GM12801 (cell line): ENCODE measurements around the gene DBP.

Source experiments
- TF ChIP-seq, protein P1 (sequence below): IDR thresholded peaks from one replicate; pipeline ENCODE4 v1.5.1; 2011; ENCODE audit warnings: control low read depth; ENCODE audit not compliant: insufficient read length; ENCODE audit errors: extremely low read depth

DBP gene, protein sequence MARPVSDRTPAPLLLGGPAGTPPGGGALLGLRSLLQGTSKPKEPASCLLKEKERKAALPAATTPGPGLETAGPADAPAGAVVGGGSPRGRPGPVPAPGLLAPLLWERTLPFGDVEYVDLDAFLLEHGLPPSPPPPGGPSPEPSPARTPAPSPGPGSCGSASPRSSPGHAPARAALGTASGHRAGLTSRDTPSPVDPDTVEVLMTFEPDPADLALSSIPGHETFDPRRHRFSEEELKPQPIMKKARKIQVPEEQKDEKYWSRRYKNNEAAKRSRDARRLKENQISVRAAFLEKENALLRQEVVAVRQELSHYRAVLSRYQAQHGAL

DNA sequence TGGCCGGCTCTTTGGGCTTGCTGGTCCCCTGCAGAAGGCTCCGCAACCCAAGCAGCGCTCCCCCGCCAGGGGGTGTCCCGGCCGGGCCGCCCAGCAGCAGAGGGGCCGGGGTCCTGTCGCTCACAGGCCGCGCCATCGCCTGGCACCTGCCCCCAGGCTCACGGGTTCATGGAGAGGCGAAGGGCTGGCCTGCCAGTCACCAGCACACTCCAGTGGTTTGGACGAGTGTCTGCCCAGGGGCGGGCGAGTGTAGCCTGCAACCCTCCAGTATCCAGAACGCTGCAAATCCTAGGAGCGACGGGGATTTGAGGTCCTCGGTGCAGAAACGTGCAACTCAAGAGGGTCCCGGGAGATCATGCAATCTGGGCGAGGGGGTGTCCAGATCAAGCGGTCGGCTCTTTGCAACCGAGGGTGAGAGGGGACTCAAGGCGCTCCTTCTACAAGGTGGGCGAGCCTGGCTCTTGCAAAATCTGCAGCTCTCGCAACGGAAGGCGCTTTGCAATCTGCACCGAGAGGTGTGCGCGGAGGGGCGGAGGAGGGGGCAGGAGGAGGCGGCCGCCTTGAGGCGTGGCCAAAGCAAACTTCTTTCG is at the start of gene DBP:
DBP (minus strand) TSS at position 521 of the 590 bp plus-strand sequence; CDS start at position 136, 385 bp downstream.
- TF ChIP-seq, protein P1, sequence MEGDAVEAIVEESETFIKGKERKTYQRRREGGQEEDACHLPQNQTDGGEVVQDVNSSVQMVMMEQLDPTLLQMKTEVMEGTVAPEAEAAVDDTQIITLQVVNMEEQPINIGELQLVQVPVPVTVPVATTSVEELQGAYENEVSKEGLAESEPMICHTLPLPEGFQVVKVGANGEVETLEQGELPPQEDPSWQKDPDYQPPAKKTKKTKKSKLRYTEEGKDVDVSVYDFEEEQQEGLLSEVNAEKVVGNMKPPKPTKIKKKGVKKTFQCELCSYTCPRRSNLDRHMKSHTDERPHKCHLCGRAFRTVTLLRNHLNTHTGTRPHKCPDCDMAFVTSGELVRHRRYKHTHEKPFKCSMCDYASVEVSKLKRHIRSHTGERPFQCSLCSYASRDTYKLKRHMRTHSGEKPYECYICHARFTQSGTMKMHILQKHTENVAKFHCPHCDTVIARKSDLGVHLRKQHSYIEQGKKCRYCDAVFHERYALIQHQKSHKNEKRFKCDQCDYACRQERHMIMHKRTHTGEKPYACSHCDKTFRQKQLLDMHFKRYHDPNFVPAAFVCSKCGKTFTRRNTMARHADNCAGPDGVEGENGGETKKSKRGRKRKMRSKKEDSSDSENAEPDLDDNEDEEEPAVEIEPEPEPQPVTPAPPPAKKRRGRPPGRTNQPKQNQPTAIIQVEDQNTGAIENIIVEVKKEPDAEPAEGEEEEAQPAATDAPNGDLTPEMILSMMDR = no peak

DNA sequence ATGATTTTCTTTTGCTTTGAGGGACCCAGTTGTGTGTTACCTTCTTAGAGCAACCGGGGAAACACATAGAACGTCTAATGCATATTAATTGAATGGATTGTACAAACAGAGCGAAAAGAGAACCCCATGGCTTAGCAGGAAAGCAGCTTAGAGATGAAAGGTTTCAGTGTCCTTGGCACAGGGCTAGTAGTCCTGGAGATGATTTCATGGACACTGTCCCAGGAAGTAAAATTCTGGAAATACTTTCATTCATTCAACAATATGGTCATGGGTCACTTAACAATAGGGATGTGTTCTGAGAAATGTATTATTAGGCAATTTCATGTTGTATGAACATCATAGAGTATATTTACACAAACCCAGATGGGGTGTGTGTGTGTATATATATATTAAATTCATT is 48.9 kb upstream of the DBP start:
- TF ChIP-seq, protein P1 = no peak

DNA sequence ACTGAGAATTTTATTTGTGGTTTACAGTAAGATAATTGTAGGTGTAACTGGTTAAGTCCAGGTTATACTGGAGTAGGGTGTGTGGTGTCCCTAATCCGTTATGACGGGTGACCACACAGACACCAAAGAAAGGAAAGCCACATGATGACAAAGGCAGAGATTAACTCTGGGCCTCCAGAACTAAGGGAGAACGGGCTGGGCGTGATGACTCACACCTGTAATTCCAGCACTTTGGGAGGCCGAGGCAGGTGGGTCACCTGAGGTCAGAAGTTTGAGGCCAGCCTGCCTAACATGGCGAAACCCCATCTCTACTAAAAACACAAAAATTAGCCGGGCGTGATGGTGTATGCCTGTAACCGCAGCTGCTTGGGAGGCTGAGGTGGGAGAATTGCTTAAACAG is 48.4 kb upstream of the DBP start:
- TF ChIP-seq, protein P1 = no peak

DNA sequence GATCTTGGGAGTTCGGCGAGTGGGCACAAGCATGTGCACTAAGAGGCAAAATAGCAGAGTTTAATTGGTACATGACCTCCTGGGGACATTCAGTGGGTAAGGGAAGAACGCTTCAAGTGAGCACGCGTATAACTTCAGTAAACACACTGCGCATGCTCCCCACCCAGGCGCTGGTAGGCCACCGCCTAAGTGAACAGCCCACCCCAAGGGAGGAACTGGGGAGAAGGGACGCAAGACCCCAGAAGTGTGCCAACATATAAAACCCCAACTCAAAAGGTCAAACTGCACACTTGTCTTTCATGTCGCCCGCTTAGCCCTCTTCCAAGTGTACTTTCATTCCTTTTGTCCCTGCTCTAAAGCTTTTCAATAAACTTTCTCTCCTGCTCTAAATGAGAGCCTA is 46.2 kb upstream of the DBP start:
- TF ChIP-seq, protein P1 = no peak

DNA sequence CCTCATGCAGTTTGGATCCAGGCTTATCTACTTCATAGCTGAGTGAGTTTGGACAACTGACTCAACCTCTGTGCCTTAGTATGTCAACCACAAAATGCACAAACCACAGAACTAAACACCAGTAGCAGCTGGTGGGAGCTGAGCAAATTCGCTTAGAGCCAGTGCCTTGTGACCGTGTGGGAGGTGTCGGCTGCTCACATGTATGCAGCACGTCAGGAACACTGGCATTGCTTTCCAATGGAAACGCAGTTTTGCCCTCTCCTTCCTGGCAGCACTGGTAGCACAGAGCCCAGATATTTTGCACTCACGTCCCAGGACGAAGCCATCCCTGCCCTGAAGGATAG is 43.9 kb upstream of the DBP start:
- TF ChIP-seq, protein P1 = no peak

DNA sequence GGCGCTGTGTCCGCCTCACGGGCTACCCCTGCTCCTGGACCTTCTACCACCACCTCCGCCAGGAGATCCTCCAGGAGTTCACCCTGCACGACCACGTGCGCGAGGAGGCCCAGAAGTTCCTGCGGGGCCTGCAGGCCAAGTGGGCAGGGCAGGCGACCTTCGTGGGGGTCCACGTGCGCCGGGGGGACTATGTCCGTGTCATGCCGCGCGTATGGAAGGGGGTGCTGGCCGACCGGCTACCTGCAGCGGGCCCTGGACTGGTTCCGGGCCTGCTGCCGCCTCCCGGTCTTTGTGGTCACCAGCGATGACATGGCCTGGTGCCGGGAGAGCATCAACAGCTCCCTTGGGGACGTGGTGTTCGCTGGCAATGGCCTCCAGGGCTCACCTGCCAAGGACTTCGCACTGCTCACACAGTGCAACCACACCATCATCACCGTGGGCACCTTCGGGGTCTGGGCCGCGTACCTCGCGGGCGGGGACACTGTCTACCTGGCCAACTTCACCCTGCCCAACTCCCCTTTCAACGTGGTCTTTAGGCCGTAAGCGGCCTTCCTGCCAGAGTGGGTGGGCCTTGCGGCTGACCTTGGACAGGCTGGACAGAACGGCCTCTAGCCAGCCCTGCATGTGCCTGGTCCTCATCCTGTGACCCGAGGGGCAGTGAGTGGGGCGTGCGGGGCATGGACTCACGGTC is 43.4 kb upstream of the DBP start:
- TF ChIP-seq, protein P1 = no peak

DNA sequence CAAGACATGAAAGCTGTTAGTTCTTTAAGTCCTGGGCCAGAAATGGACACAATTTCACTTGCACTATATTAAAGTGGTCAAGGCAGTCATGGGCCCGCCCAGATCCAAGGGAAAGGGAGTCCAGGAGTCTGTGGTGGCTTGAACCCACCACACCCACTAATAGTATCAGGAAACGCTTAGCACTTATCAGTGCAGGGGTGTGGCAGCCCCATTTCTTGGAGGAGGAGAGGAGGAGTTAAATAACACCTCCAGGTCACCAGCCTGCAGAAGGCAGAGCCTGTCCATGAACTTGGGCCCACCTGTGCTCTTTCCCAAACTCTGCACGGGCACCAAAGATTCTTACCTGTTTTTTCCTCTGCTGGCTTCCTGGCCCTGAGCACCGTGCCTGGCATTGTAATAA is 41.0 kb upstream of the DBP start:
- TF ChIP-seq, protein P1 = no peak
